SK-N-SH (cell line): ENCODE measurements around the gene GLT8D1. TPM values are rescaled to one million over a fixed set of nuclear protein-coding genes. Genes with fewer than 3 reads are reported as not detected.

Experiments used
- CTCF ChIA-PET: fragments of 300-600, 350-600 bp; formaldehyde crosslinking; extraction: SDS; loops from one replicate; lab custom pipeline; 2021; lab: Yijun Ruan, JAX
- POLR2A ChIA-PET: fragments of 350-600 bp; sonication (Branson Sonifier 250); formaldehyde crosslinking; extraction: SDS; loops from one replicate; lab custom pipeline; 2020; ENCODE audit warnings: antibody characterized with exemption, inconsistent platforms; lab: Yijun Ruan, JAX
- DNase-seq: peaks from one replicate; pipeline ENCODE4 v3.0.0; 2012
- H2AFZ ChIP-seq: fragments of 200-600 bp; sonication (generic); 2 replicates; pipeline ENCODE4 v1.8.1; 2016; ENCODE audit warnings: antibody characterized with exemption, mild to moderate bottlenecking, low read depth
- H3F3A ChIP-seq: fragments of 200-600 bp; sonication (generic); replicated peaks from 2 replicates; pipeline ENCODE3; 2016; ENCODE audit warnings: antibody characterized with exemption, mild to moderate bottlenecking; ENCODE audit not compliant: insufficient read depth
- H3K27ac ChIP-seq, 2 experiments: fragments of 200-500 bp in 1 of 2; fragments of 200-600 bp in 1 of 2; sonication (Bioruptor generic) in 1 of 2; sonication (generic), shearing (Covaris generic) in 1 of 2; 2 replicates each; pipeline versions ENCODE4 v1.5.1 to v1.6.1; 2014 to 2016; ENCODE audit warnings: low read depth in 2 of 2, inconsistent platforms in 1 of 2, low read length in 1 of 2, mild to moderate bottlenecking in 1 of 2, mixed read lengths in 1 of 2
- H3K27me3 ChIP-seq: fragments of 200-600 bp; sonication (generic), shearing (Covaris generic); 2 replicates; pipeline ENCODE4 v1.6.1; 2016; ENCODE audit warnings: mixed run types; ENCODE audit not compliant: insufficient read depth
- H3K36me3 ChIP-seq, 2 experiments: fragments of 200-500 bp in 1 of 2; fragments of 200-600 bp in 1 of 2; sonication (Bioruptor generic) in 1 of 2; sonication (generic) in 1 of 2; replicated peaks in 1 of 2; 2 replicates each; pipeline versions ENCODE3 to v1.5.1; 2014 to 2016; ENCODE audit warnings: low read length in 1 of 2, mild to moderate bottlenecking in 1 of 2; ENCODE audit not compliant: insufficient read depth in 2 of 2, control insufficient read depth in 1 of 2
- H3K4me1 ChIP-seq, 2 experiments: fragments of 200-500 bp in 1 of 2; fragments of 200-600 bp in 1 of 2; sonication (Bioruptor generic) in 1 of 2; sonication (generic), shearing (Covaris generic) in 1 of 2; 2 replicates each; pipeline versions ENCODE4 v1.5.1 to v1.6.1; 2014 to 2016; ENCODE audit warnings: low read depth in 1 of 2, low read length in 1 of 2, mixed run types in 1 of 2; ENCODE audit not compliant: insufficient read depth in 2 of 2, control insufficient read depth in 1 of 2
- H3K4me2 ChIP-seq: fragments of 200-600 bp; sonication (generic), shearing (Covaris generic); 2 replicates; pipeline ENCODE4 v1.6.1; 2017; ENCODE audit warnings: mixed run types
- H3K4me3 ChIP-seq, 2 experiments: fragments of 200-500 bp in 1 of 2; fragments of 200-600 bp in 1 of 2; sonication (Bioruptor generic) in 1 of 2; sonication (generic), shearing (Covaris generic) in 1 of 2; 2 replicates each; pipeline versions ENCODE4 v1.5.1 to v1.8.1; 2014 to 2016; ENCODE audit warnings: low read depth in 2 of 2, inconsistent platforms in 1 of 2, low read length in 1 of 2, mild to moderate bottlenecking in 1 of 2, mixed read lengths in 1 of 2, moderate library complexity in 1 of 2
- H3K79me2 ChIP-seq: fragments of 200-600 bp; sonication (generic); 2 replicates; pipeline ENCODE4 v1.8.1; 2017; ENCODE audit warnings: mild to moderate bottlenecking; ENCODE audit not compliant: insufficient read depth
- H3K9ac ChIP-seq: fragments of 200-600 bp; sonication (generic); 2 replicates; pipeline ENCODE4 v1.6.1; 2017; ENCODE audit warnings: mixed run types
- H3K9me2 ChIP-seq: fragments of 200-600 bp; sonication (generic); 2 replicates; pipeline ENCODE4 v1.6.1; 2017; ENCODE audit warnings: mixed run types
- H3K9me3 ChIP-seq: fragments of 200-600 bp; sonication (generic); 2 replicates; pipeline ENCODE4 v1.6.1; 2017; ENCODE audit warnings: mixed run types, mild to moderate bottlenecking, moderate library complexity
- H4K20me1 ChIP-seq: fragments of 200-600 bp; sonication (generic); 2 replicates; pipeline ENCODE4 v1.6.1; 2017; ENCODE audit warnings: mild to moderate bottlenecking, mixed run types; ENCODE audit not compliant: insufficient read depth
- ELF1 ChIP-seq: IDR thresholded peaks from 2 replicates; pipeline ENCODE4 v1.4.0; 2012
- EP300 ChIP-seq, 2 experiments: IDR thresholded peaks; 2 replicates each; pipeline versions ENCODE4 v1.4.0 to v1.6.1; 2012; ENCODE audit warnings: borderline replicate concordance in 1 of 2, low read depth in 1 of 2, low read length in 1 of 2
- FOXJ3 ChIP-seq: sonication (generic); formaldehyde crosslinking; IDR thresholded peaks from 2 replicates; pipeline ENCODE4 v1.5.1; 2020; ENCODE audit warnings: mild to moderate bottlenecking, missing genetic modification reagents
- FOXM1 ChIP-seq: IDR thresholded peaks from 2 replicates; pipeline ENCODE4 v1.4.0; 2012; ENCODE audit warnings: low read depth, mild to moderate bottlenecking
- GABPA ChIP-seq: IDR thresholded peaks from 2 replicates; pipeline ENCODE4 v1.4.0; 2012; ENCODE audit warnings: low read depth, mild to moderate bottlenecking
- GATA2 ChIP-seq: sonication (generic); formaldehyde crosslinking; IDR thresholded peaks from 2 replicates; pipeline ENCODE4 v1.5.0; 2020; ENCODE audit warnings: mild to moderate bottlenecking, missing genetic modification reagents
- JUND ChIP-seq: IDR thresholded peaks from 2 replicates; pipeline ENCODE4 v1.4.0; 2012
- MEF2A ChIP-seq: IDR thresholded peaks from 2 replicates; pipeline ENCODE4 v1.4.0; 2012; ENCODE audit warnings: low read depth, borderline replicate concordance
- POLR2AphosphoS5 ChIP-seq: IDR thresholded peaks from 2 replicates; pipeline ENCODE4 v1.6.1; 2012; ENCODE audit warnings: low read depth, low read length
- RCOR1 ChIP-seq: fragments of 150-350 bp; IDR thresholded peaks from 2 replicates; pipeline ENCODE4 v1.6.1; 2017; ENCODE audit warnings: antibody characterized with exemption, low read length
- RFX5 ChIP-seq: IDR thresholded peaks from 2 replicates; pipeline ENCODE4 v1.6.1; 2012; ENCODE audit warnings: mild to moderate bottlenecking, improper control_type of control experiment, low read length
- SMC3 ChIP-seq: IDR thresholded peaks from 2 replicates; pipeline ENCODE4 v1.6.1; 2012; ENCODE audit warnings: low read depth, low read length, improper control_type of control experiment
- TEAD4 ChIP-seq: IDR thresholded peaks from 2 replicates; pipeline ENCODE4 v1.4.0; 2012; ENCODE audit warnings: mild to moderate bottlenecking, borderline replicate concordance; ENCODE audit not compliant: insufficient read depth
- WGBS: methylation state at CpG from one replicate; pipeline ENCODE4 v1.1.6; 2017; ENCODE audit warnings: low lambda C conversion rate; 5-methylcytosine and 5-hydroxymethylcytosine counted together
- polyA plus RNA-seq, 3 experiments: library from polyadenylated mRNA; depleted of rRNA; stranded (reverse); fragments of >200 nt; gene quantifications; 2 replicates each; pipeline ENCODE4 v1.2.3, GENCODE V29; 2012
- TF ChIP-seq, protein P1 (sequence below): fragments of 150-350 bp; IDR thresholded peaks from 2 replicates; pipeline ENCODE4 v1.6.1; 2016; ENCODE audit warnings: mild to moderate bottlenecking, low read depth, low read length
- TF ChIP-seq, protein P2 (sequence below): IDR thresholded peaks from 2 replicates; pipeline ENCODE4; 2012
- TF ChIP-seq, protein P3 (sequence below): IDR thresholded peaks from 2 replicates; pipeline ENCODE4 v1.6.1; 2012; ENCODE audit warnings: mild to moderate bottlenecking, low read depth, low read length, moderate library complexity
- TF ChIP-seq, protein P4 (sequence below): IDR thresholded peaks from 2 replicates; pipeline ENCODE4 v1.4.0; 2012; ENCODE audit warnings: low read depth, borderline replicate concordance
- TF ChIP-seq, protein P5 (sequence below): IDR thresholded peaks from 2 replicates; pipeline ENCODE4 v1.4.0; 2012; ENCODE audit warnings: low read depth
- TF ChIP-seq, protein P6 (sequence below): IDR thresholded peaks from 2 replicates; pipeline ENCODE4 v1.4.0; 2012; ENCODE audit warnings: low read depth, borderline replicate concordance

The GLT8D1 gene
- polyA plus RNA-seq, 1 of the 3 experiments (the other 2 are of a cell fraction) = 102 TPM

DNA sequence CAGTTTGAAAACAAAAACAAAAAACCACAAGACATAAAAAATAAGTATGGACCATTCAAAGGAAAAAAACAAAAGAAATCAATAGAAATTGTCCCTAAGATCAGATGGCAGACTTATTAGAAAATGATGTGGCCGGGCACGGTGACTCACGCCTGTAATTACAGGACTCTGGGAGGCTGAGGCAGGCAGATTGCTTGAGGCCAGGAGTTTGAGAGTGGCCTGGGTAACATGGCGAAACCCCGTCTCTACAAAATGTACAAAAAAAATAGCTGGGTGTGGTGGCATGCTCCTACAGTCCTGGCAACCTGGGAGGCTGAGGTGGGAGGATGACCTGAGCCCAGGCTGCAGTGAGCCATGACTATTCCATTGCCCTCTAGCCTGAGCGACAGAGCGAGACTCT is 16.9 kb upstream of the GLT8D1 start:
- H3K27ac ChIP-seq = no peak overlapping the region
- H3F3A ChIP-seq = no peaks in the 10 kb centered on the region
- H3K9me3 ChIP-seq = peaks cover 4% of the 10 kb centered on the region; the same call in 1 of the 2 replicates
- H2AFZ ChIP-seq = no peak overlapping the region
- no peaks in the 10 kb centered on the region for H3K4me1 ChIP-seq
- peaks cover 0 to 28% of the 10 kb centered on the region in 2 experiments for H3K36me3 ChIP-seq
- no peak overlapping the region for H3K4me3 ChIP-seq
- ChIA-PET CTCF (no interaction called here), POLR2A (no interaction called here)
- TF ChIP-seq FOXM1 (no peak), GATA2 (CRISPR knock-in tag) (no peak), JUND (no peak), TEAD4 (no peak), RFX5 (no peak), RCOR1 (no peak), GABPA (no peak), POLR2AphosphoS5 (no peak), EP300 (IDR thresholded peaks at IDR 0.05; ENCODE audit: borderline replicate concordance in 1 of 2, low read depth in 1 of 2, low read length in 1 of 2) (no peak), ELF1 (no peak), SMC3 (no peak), FOXJ3 (CRISPR knock-in tag) (no peak), MEF2A (no peak)
- TF ChIP-seq, protein P1, sequence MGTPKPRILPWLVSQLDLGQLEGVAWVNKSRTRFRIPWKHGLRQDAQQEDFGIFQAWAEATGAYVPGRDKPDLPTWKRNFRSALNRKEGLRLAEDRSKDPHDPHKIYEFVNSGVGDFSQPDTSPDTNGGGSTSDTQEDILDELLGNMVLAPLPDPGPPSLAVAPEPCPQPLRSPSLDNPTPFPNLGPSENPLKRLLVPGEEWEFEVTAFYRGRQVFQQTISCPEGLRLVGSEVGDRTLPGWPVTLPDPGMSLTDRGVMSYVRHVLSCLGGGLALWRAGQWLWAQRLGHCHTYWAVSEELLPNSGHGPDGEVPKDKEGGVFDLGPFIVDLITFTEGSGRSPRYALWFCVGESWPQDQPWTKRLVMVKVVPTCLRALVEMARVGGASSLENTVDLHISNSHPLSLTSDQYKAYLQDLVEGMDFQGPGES = no peak
- TF ChIP-seq, protein P2, sequence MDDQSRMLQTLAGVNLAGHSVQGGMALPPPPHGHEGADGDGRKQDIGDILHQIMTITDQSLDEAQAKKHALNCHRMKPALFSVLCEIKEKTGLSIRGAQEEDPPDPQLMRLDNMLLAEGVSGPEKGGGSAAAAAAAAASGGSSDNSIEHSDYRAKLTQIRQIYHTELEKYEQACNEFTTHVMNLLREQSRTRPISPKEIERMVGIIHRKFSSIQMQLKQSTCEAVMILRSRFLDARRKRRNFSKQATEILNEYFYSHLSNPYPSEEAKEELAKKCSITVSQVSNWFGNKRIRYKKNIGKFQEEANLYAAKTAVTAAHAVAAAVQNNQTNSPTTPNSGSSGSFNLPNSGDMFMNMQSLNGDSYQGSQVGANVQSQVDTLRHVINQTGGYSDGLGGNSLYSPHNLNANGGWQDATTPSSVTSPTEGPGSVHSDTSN = no peak
- TF ChIP-seq, protein P3, sequence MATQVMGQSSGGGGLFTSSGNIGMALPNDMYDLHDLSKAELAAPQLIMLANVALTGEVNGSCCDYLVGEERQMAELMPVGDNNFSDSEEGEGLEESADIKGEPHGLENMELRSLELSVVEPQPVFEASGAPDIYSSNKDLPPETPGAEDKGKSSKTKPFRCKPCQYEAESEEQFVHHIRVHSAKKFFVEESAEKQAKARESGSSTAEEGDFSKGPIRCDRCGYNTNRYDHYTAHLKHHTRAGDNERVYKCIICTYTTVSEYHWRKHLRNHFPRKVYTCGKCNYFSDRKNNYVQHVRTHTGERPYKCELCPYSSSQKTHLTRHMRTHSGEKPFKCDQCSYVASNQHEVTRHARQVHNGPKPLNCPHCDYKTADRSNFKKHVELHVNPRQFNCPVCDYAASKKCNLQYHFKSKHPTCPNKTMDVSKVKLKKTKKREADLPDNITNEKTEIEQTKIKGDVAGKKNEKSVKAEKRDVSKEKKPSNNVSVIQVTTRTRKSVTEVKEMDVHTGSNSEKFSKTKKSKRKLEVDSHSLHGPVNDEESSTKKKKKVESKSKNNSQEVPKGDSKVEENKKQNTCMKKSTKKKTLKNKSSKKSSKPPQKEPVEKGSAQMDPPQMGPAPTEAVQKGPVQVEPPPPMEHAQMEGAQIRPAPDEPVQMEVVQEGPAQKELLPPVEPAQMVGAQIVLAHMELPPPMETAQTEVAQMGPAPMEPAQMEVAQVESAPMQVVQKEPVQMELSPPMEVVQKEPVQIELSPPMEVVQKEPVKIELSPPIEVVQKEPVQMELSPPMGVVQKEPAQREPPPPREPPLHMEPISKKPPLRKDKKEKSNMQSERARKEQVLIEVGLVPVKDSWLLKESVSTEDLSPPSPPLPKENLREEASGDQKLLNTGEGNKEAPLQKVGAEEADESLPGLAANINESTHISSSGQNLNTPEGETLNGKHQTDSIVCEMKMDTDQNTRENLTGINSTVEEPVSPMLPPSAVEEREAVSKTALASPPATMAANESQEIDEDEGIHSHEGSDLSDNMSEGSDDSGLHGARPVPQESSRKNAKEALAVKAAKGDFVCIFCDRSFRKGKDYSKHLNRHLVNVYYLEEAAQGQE = no peak
- TF ChIP-seq, protein P4, sequence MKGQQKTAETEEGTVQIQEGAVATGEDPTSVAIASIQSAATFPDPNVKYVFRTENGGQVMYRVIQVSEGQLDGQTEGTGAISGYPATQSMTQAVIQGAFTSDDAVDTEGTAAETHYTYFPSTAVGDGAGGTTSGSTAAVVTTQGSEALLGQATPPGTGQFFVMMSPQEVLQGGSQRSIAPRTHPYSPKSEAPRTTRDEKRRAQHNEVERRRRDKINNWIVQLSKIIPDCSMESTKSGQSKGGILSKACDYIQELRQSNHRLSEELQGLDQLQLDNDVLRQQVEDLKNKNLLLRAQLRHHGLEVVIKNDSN = no peak
- TF ChIP-seq, protein P5, sequence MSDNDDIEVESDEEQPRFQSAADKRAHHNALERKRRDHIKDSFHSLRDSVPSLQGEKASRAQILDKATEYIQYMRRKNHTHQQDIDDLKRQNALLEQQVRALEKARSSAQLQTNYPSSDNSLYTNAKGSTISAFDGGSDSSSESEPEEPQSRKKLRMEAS = no peak
- TF ChIP-seq, protein P6, sequence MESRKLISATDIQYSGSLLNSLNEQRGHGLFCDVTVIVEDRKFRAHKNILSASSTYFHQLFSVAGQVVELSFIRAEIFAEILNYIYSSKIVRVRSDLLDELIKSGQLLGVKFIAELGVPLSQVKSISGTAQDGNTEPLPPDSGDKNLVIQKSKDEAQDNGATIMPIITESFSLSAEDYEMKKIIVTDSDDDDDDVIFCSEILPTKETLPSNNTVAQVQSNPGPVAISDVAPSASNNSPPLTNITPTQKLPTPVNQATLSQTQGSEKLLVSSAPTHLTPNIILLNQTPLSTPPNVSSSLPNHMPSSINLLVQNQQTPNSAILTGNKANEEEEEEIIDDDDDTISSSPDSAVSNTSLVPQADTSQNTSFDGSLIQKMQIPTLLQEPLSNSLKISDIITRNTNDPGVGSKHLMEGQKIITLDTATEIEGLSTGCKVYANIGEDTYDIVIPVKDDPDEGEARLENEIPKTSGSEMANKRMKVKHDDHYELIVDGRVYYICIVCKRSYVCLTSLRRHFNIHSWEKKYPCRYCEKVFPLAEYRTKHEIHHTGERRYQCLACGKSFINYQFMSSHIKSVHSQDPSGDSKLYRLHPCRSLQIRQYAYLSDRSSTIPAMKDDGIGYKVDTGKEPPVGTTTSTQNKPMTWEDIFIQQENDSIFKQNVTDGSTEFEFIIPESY = no peak
- H3K27me3 ChIP-seq = no peaks in the 10 kb centered on the region
- H3K9ac ChIP-seq = no peak overlapping the region
- H3K4me2 ChIP-seq = no peak overlapping the region
- no peak for DNase-seq
- no peaks in the 10 kb centered on the region for H3K9me2 ChIP-seq
- H4K20me1 ChIP-seq = no peaks in the 10 kb centered on the region
- 92% methylated on average over 7 of the region's 7 CpGs for WGBS
- H3K79me2 ChIP-seq = no peaks in the 10 kb centered on the region
